Neural cell (in vitro differentiated cells): Measurements from ENCODE around the gene ELP5. TPM values are rescaled to one million over a fixed set of nuclear protein-coding genes. Genes with fewer than 3 reads are reported as not detected.
"Not testable (repeated sequence)": the region's sequence is repeated elsewhere in the genome, so short reads cannot be mapped to it uniquely, and the experiment has no call there.

Source experiments
- H2AFZ ChIP-seq: fragments of 200-600, 300-800 bp; sonication (generic), shearing (Covaris generic); 2 replicates; pipeline ENCODE4 v1.6.0; 2014; ENCODE audit warnings: low read depth, mild to moderate bottlenecking, antibody characterized with exemption, low read length, moderate library complexity
- H3F3A ChIP-seq: fragments of 200-600 bp; shearing (Covaris generic); 2 replicates; pipeline ENCODE4 v1.6.1; 2016; ENCODE audit warnings: mild to moderate bottlenecking, moderate library complexity, mixed read lengths, antibody characterized with exemption, low read length; ENCODE audit not compliant: insufficient read depth, poor library complexity, severe bottlenecking
- H3K27ac ChIP-seq: fragments of 200-600, 300-800 bp; sonication (generic), shearing (Covaris generic); 2 replicates; pipeline ENCODE4 v1.5.1; 2014; ENCODE audit warnings: mild to moderate bottlenecking, low read length, moderate library complexity
- H3K27me3 ChIP-seq: fragments of 300-800, 200-600 bp; sonication (generic), shearing (Covaris generic); 2 replicates; pipeline ENCODE4 v1.6.0; 2014; ENCODE audit warnings: mild to moderate bottlenecking, low read depth, low read length, moderate library complexity; ENCODE audit not compliant: insufficient read depth
- H3K36me3 ChIP-seq: fragments of 300-800, 200-600 bp; sonication (generic), shearing (Covaris generic); 2 replicates; pipeline ENCODE4 v1.5.1; 2014; ENCODE audit warnings: mild to moderate bottlenecking, antibody characterized with exemption, low read length, moderate library complexity; ENCODE audit not compliant: insufficient read depth
- H3K4me2 ChIP-seq: fragments of 300-800, 200-600 bp; sonication (generic), shearing (Covaris generic); 2 replicates; pipeline ENCODE4 v1.6.0; 2014; ENCODE audit warnings: mild to moderate bottlenecking, low read length
- H3K4me3 ChIP-seq: fragments of 300-800, 200-600 bp; sonication (generic), shearing (Covaris generic); 2 replicates; pipeline ENCODE4 v1.5.1; 2014; ENCODE audit warnings: mild to moderate bottlenecking, low read length, moderate library complexity
- H3K79me2 ChIP-seq: fragments of 200-600 bp; shearing (Covaris generic); replicated peaks from 2 replicates; pipeline ENCODE4 v1.6.0; 2014; ENCODE audit warnings: mild to moderate bottlenecking, low read length, moderate library complexity; ENCODE audit not compliant: insufficient read depth
- H3K9ac ChIP-seq: fragments of 300-800, 200-600 bp; sonication (generic), shearing (Covaris generic); 2 replicates; pipeline ENCODE4 v1.6.1; 2016; ENCODE audit warnings: mild to moderate bottlenecking, low read length, mixed read lengths
- H3K9me2 ChIP-seq: fragments of 200-600 bp; shearing (Covaris generic); 2 replicates; pipeline ENCODE4 v1.6.1; 2016; ENCODE audit warnings: mild to moderate bottlenecking, low read length, mixed read lengths; ENCODE audit not compliant: insufficient read depth
- H3K9me3 ChIP-seq: fragments of 200-600, 300-800 bp; sonication (generic), shearing (Covaris generic); 2 replicates; pipeline ENCODE4 v1.6.1; 2016; ENCODE audit warnings: mild to moderate bottlenecking, mixed run types, low read length, moderate library complexity, mixed read lengths
- H4K20me1 ChIP-seq: fragments of 200-600 bp; shearing (Covaris generic); 2 replicates; pipeline ENCODE4 v1.6.1; 2016; ENCODE audit warnings: mild to moderate bottlenecking, mixed run types; ENCODE audit not compliant: insufficient read depth
- CTCF ChIP-seq: fragments of 450-650 bp; IDR thresholded peaks from 2 replicates; pipeline ENCODE4 v1.5.1; 2014; ENCODE audit warnings: antibody characterized with exemption, mild to moderate bottlenecking, moderate library complexity; ENCODE audit not compliant: poor library complexity, severe bottlenecking
- EP300 ChIP-seq: fragments of 450-650 bp; conservative IDR thresholded peaks from 2 replicates; pipeline ENCODE4 v1.6.1; 2014; ENCODE audit warnings: antibody characterized with exemption, mild to moderate bottlenecking, moderate library complexity; ENCODE audit not compliant: poor library complexity, severe bottlenecking
- EZH2 ChIP-seq: fragments of 200-600, 300-800 bp; shearing (Covaris generic), sonication (generic); IDR thresholded peaks from 2 replicates; pipeline ENCODE4 v1.6.1; 2014; ENCODE audit warnings: antibody characterized with exemption, low read length, borderline replicate concordance, mild to moderate bottlenecking; ENCODE audit not compliant: insufficient read depth, poor library complexity, severe bottlenecking
- MXI1 ChIP-seq: fragments of 450-650 bp; conservative IDR thresholded peaks from 2 replicates; pipeline ENCODE4 v1.6.1; 2014; ENCODE audit warnings: antibody characterized with exemption, mild to moderate bottlenecking; ENCODE audit not compliant: poor library complexity, severe bottlenecking
- POLR2AphosphoS5 ChIP-seq: IDR thresholded peaks from 2 replicates; pipeline ENCODE4 v1.6.1; 2012
- RAD21 ChIP-seq: fragments of 450-650 bp; conservative IDR thresholded peaks from 2 replicates; pipeline ENCODE4 v1.6.1; 2014; ENCODE audit warnings: antibody characterized with exemption, mild to moderate bottlenecking, moderate library complexity
- REST ChIP-seq: IDR thresholded peaks from 2 replicates; pipeline ENCODE4 v1.6.1; 2012; ENCODE audit warnings: borderline replicate concordance
- SMC3 ChIP-seq: fragments of 450-650 bp; conservative IDR thresholded peaks from 2 replicates; pipeline ENCODE4 v1.6.1; 2014; ENCODE audit warnings: antibody characterized with exemption, mild to moderate bottlenecking, moderate library complexity; ENCODE audit not compliant: poor library complexity
- TAF1 ChIP-seq: IDR thresholded peaks from 2 replicates; pipeline ENCODE4 v1.6.1; 2012; ENCODE audit warnings: low read depth
- polyA plus RNA-seq: library from polyadenylated mRNA; depleted of rRNA; stranded (reverse); fragments of >200 nt; gene quantifications from 2 replicates; pipeline ENCODE4 v1.2.3, GENCODE V29; 2014

ELP5 gene
- polyA plus RNA-seq, 1 donor from 2014 or later: 82.7 TPM

- TF ChIP-seq MXI1: peak; percentile 51
- peak; percentile 71 for TF ChIP-seq EP300
- TF ChIP-seq CTCF: peak; percentile 30
- peak; percentile 51 for TF ChIP-seq SMC3
- no peak for TF ChIP-seq EZH2
- TF ChIP-seq POLR2AphosphoS5: peak; percentile 83
- TF ChIP-seq REST: no peak
- peak; percentile 39 for TF ChIP-seq RAD21
- no peak for TF ChIP-seq TAF1
- Histone ChIP-seq H3K9ac (peak overlapping the region; percentile 99), H3F3A (no peaks in the 10 kb centered on the region), H3K9me3 (no peaks in the 10 kb centered on the region), H3K4me3 (peak overlapping the region; percentile 75), H3K9me2 (no peaks in the 10 kb centered on the region), H3K4me2 (peak overlapping the region; percentile 86), H3K36me3 (no peaks in the 10 kb centered on the region), H3K27me3 (no peaks in the 10 kb centered on the region), H3K79me2 (peaks cover 44% of the 10 kb centered on the region), H3K27ac (peak overlapping the region; percentile 99), H4K20me1 (no peaks in the 10 kb centered on the region), H2AFZ (peak overlapping the region; percentile 35)
Measured at GRCh38 chr17:7242717-7243452, 9.1 kb upstream of the ELP5 start.

- no peaks in the 10 kb centered on the region for H3K9me3 ChIP-seq
- H3K27me3 ChIP-seq: no peaks in the 10 kb centered on the region
- H4K20me1 ChIP-seq: no peaks in the 10 kb centered on the region
- H3K4me3 ChIP-seq: peak overlapping the region; percentile 75
- peak overlapping the region; percentile 86 for H3K4me2 ChIP-seq
- H3K9ac ChIP-seq: peak overlapping the region; percentile 99
- H3K27ac ChIP-seq: peak overlapping the region; percentile 99
- no peaks in the 10 kb centered on the region for H3K36me3 ChIP-seq
- no peak for TF ChIP-seq RAD21
- no peak for TF ChIP-seq CTCF
- TF ChIP-seq EP300: no peak
- TF ChIP-seq EZH2: no peak
- TF ChIP-seq MXI1: no peak
- TF ChIP-seq SMC3: no peak
- no peak for TF ChIP-seq TAF1
- TF ChIP-seq POLR2AphosphoS5: no peak
- no peak for TF ChIP-seq REST
- no peaks in the 10 kb centered on the region for H3F3A ChIP-seq
- H3K9me2 ChIP-seq: no peaks in the 10 kb centered on the region
- peak overlapping the region; percentile 34 for H2AFZ ChIP-seq
- peaks cover 47% of the 10 kb centered on the region for H3K79me2 ChIP-seq
Measured at GRCh38 chr17:7243453-7243729, 8.6 kb upstream of the ELP5 start.

GRCh38 chr17:7243838-7244237 is 8.2 kb upstream of the ELP5 start:
- H3K9me2 ChIP-seq, H3K36me3 ChIP-seq, H3K4me2 ChIP-seq, H3K27me3 ChIP-seq, H2AFZ ChIP-seq, H3K9me3 ChIP-seq, H3F3A ChIP-seq, H4K20me1 ChIP-seq: not testable (repeated sequence)
- Histone ChIP-seq H3K79me2 (peaks cover 48% of the 10 kb centered on the region), H3K27ac (peak overlapping the region; percentile 99), H3K9ac (peak overlapping the region; percentile 99), H3K4me3 (peak overlapping the region; percentile 75)
